GM12864 (cell line): ENCODE measurements around the gene HDAC11.
"Not testable (repeated sequence)": the region's sequence is repeated elsewhere in the genome, so short reads cannot be mapped to it uniquely, and the experiment has no call there.

ENCODE experiments used
- DNase-seq: peaks from one replicate; pipeline ENCODE4 v3.0.0-alpha.2; 2011; ENCODE audit warnings: low read depth
- H3K4me3 ChIP-seq: 2 replicates; pipeline ENCODE4 v1.5.1; 2011; ENCODE audit warnings: mild to moderate bottlenecking, low read depth, low read length, control low read depth
- CTCF ChIP-seq: IDR thresholded peaks from 2 replicates; pipeline ENCODE4 v1.5.1; 2011; ENCODE audit warnings: low read depth, mild to moderate bottlenecking, moderate library complexity, low read length, control low read depth, inconsistent platforms; ENCODE audit errors: missing control alignments

Gene HDAC11

GRCh38 chr3:13495351-13495813 is 15.3 kb downstream of the HDAC11 start:
- TF ChIP-seq CTCF, result no peak
- no peak overlapping the region for H3K4me3 ChIP-seq
- no peak for DNase-seq

- no peak for DNase-seq
- TF ChIP-seq CTCF, result peak; percentile 96
- H3K4me3 ChIP-seq, result no peak overlapping the region
Observed at GRCh38 chr3:13495921-13496723, 16.0 kb downstream of the HDAC11 start.

DNA sequence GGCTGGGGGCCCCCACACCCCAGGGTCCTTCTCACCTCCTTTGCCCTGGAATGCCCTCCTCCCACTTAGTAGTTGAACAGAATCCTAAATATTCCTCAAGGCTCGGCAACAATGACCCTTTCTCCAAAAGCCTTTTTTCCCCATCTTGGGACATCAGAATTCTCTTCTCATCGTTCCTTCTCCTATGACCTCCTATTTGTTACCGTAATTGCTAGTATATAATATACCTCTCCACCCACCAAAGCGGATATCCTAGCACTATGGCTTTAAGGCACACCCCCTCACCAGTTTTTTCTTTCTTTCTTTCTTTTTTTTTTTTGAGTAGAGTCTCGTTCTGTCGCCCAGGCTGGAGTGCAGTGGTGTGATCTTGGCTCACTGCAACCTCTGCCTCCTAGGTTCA is 16.8 kb downstream of the HDAC11 start:
- no peak for DNase-seq
- H3K4me3 ChIP-seq, result no peak overlapping the region
- no peak for TF ChIP-seq CTCF

DNA sequence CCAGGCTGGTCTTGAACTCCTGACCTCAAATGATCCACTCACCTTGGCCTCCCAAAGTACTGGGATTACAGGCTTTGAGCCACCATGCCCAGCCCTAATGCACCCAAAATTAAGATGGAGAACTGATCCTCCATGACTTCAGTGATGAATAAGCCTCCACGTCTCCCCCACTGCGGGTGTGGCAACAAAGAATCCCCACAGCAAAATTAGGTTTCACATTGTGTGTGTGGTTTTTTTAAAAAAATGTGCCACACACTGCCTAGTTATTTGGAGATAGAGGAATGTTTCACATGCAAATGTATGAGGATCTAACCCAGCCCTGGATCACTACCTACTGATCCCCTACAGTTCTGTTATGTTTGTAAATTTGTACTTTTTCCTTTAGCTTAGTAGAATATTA is 17.3 kb downstream of the HDAC11 start:
- no peak for TF ChIP-seq CTCF
- no peak for DNase-seq
- no peak overlapping the region for H3K4me3 ChIP-seq

DNA sequence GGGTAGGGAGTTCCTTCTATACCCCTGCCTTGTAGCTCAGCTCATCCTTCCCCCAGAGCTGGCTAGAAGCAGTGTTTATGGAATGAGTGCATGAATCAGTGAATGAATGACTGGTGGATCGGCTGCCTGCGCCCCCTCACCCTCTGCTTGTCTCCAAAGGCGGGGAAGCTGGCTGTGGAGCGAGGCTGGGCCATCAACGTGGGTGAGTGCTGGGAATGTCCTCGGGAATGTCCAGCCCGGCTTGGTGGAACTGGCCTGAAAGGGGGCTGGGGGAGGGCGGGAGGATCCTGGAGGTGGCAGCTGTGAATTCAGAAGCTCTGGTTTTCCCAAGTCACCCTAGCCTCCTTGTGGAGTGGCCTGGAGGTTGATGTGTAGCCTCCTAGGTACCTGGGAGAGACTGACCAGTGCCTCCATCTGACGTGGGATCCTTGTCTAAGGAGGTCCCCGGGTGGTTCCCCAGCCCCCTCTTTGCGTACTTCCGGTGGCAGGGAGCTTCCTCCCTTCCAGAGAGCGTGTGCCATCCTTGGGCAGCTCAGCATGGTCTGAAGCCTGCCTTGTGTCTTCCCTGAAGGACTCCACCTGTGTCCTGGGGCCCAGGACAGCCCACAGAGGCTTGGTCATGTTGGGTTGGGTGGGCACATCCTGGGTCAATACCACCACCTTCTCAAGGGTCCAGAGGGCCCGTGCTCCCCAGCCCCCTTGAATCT is 18.4 kb downstream of the HDAC11 start:
- DNase-seq, result no peak
- H3K4me3 ChIP-seq, result no peak overlapping the region
- no peak for TF ChIP-seq CTCF

DNA sequence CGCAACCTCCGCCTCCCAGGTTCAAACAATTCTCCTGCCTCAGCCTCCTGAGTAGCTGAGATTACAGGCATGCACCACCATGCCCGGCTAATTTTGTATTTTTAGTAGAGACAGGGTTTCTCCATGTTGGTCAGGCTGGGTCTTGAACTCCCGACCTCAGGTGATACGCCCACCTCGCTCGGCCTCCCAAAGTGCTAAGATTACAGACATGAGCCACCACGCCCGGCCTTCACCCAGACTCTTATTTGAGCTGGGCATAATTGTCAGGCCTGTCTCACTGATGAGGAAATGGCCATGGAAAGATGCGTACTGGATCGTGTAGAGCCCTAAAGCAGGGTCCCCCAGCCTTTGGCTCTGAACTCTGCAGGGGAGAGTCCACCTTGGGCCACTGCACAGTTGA is 19.1 kb downstream of the HDAC11 start:
- not testable (repeated sequence) for DNase-seq

GRCh38 chr3:13500133-13500885 is 20.2 kb downstream of the HDAC11 start:
- no peak for DNase-seq
- peak; percentile 70 for TF ChIP-seq CTCF

More for the DNA sequence above, 19.1 kb downstream of the HDAC11 start:
- H3K4me3 ChIP-seq, result not testable (repeated sequence)

More at GRCh38 chr3:13500133-13500885, 20.2 kb downstream of the HDAC11 start:
- no peak overlapping the region for H3K4me3 ChIP-seq
